Right renal pelvis (tissue), 4 donors: ENCODE data around the gene SIRPA. TPM values are rescaled to one million over a fixed set of nuclear protein-coding genes. Genes with fewer than 3 reads are reported as not detected.

ENCODE experiments used
- DNase-seq, 4 donors: peaks; one replicate each; pipeline ENCODE4 v3.0.0-alpha.2; 2013; ENCODE audit warnings: low read depth in 4 of 4, low spot score in 3 of 4, missing footprints in 1 of 4
- polyA plus RNA-seq, 4 donors: library from polyadenylated mRNA; unstranded; fragments of 120-200 nt; gene quantifications; one replicate each; pipeline ENCODE4 v1.2.1, GENCODE V29; 2013; ENCODE audit not compliant: insufficient read length in 4 of 4

The SIRPA gene
- polyA plus RNA-seq, 4 donors: 29.0 to 32.5 (median 29.9) TPM

- no peak for DNase-seq
Measured at GRCh38 chr20:1928782-1929181, 33.6 kb downstream of the SIRPA start.

- DNase-seq: no peak
Measured at GRCh38 chr20:1929460-1929859, 34.3 kb downstream of the SIRPA start.

DNA sequence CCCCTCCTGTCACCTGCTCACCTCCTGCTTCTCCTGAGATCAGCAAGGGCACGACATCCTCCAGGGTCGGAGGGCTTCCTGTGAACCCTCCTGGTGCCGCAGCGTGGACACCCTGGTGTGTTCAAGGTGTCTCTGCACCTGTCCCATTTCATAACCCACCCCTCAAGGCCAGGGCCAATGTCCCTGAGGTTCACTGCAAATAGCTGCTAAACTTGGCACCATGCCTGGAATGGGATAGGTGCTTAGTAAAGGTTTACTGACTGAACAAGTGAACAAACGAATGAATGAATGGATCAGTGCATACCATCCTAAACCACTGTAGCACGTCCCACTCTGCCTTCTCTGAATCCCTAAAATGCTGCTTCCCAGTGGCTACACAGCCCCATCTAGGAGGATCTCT is 35.0 kb downstream of the SIRPA start:
- DNase-seq: no peak

- no peak for DNase-seq
Measured at GRCh38 chr20:1931830-1932229, 36.6 kb downstream of the SIRPA start.

GRCh38 chr20:1932971-1933370 is 37.8 kb downstream of the SIRPA start:
- DNase-seq: no peak

GRCh38 chr20:1933465-1933870 is 38.3 kb downstream of the SIRPA start:
- DNase-seq: no peak

- no peak for DNase-seq
Measured at GRCh38 chr20:1934156-1934555, 38.9 kb downstream of the SIRPA start.

DNA sequence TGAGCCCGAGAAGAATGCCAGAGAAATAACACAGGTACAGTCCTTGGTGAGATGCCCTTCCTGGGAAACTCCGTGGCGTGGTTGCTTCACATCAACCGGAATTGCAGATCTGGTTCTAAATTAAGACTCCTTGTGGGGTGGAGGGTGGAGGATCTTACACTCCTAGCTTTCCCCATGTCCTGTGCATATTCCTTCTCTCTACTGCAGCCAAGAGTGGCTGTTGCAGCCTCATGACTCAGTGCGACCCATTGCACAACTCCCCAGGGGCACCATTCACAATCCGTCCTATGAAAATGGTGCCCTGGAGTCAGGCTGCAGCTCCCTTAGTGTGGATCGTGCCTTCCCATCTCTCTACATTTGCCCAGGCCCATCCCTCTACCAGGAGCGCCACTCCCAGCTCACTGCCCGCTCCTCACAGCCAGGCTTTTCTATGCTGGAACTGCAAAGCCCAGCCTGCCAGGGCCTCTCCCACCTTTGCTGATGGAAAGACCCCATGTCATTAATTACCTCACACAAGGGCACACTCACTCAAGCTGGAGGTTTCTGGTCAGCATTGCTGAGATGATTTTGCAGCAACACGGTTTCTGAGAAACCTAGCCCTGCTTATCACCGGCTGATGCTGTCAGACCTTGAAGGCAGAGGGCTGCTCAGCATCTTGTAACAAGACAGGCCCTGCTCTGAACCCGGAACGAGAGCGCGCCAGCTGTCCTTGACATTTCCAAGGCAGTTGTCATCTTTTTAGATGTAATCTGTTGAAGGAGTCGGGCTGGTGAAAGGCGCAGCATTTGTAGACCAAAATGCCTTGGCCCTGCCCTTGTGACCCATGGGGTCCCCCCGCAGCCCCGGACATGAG is 39.7 kb downstream of the SIRPA start:
- no peak for DNase-seq

DNA sequence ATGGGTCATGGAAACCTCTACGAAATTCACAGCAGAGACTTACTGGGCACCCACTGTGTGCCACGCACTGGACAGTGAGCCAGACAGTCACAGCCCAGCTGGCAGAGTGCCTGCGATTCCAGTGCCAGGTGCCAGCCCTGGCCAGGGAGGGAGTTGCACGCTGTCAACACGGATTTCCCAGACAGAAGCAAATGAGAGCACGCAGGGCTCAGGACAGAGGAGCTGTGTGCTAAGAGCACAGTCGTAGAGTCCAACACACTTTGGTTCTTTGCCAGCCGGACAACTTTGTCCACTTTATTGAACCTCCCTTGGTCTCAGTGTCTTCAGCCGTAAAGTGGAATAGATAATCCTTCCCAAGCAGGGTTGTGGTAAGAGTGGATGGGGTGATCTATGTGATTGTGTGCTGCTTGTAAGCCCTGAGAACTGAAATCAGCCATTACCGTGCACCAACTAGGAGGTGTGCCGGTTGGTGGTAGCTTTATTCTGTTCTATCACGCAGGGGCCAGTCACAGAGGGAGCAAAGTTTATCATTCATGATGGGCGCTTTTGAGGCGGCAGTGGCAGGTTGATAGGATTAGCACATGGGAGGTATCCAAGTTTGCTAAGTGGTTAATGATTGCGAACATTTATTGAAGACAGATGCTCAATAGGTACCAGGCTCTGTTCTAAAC is 40.6 kb downstream of the SIRPA start:
- DNase-seq: no peak

- no peak for DNase-seq
Measured at GRCh38 chr20:1937316-1937976, 42.2 kb downstream of the SIRPA start.

DNA sequence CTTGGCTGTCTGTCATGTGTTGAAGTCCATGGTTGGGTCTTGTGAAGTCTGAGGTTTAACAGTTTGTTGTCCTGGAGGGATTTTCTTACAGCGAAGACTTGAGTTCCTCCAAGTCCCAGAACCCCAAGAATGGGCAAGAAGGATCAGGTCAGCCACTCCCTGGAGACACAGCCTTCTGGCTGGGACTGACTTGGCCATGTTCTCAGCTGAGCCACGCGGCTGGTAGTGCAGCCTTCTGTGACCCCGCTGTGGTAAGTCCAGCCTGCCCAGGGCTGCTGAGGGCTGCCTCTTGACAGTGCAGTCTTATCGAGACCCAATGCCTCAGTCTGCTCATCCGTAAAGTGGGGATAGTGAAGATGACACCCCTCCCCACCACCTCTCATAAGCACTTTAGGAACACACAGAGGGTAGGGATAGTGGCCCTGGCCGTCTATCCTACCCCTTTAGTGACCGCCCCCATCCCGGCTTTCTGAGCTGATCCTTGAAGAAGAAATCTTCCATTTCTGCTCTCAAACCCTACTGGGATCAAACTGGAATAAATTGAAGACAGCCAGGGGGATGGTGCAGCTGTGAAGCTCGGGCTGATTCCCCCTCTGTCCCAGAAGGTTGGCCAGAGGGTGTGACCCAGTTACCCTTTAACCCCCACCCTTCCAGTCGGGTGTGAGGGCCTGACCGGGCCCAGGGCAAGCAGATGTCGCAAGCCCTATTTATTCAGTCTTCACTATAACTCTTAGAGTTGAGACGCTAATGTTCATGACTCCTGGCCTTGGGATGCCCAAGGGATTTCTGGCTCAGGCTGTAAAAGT is 43.5 kb downstream of the SIRPA start:
- DNase-seq: no peak

DNA sequence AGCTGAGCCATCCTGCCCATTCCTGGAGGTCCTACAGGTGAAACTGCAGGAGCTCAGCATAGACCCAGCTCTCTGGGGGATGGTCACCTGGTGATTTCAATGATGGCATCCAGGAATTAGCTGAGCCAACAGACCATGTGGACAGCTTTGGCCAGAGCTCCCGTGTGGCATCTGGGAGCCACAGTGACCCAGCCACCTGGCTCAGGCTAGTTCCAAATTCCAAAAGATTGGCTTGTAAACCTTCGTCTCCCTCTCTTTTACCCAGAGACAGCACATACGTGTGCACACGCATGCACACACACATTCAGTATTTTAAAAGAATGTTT is 44.0 kb downstream of the SIRPA start:
- no peak for DNase-seq

DNA sequence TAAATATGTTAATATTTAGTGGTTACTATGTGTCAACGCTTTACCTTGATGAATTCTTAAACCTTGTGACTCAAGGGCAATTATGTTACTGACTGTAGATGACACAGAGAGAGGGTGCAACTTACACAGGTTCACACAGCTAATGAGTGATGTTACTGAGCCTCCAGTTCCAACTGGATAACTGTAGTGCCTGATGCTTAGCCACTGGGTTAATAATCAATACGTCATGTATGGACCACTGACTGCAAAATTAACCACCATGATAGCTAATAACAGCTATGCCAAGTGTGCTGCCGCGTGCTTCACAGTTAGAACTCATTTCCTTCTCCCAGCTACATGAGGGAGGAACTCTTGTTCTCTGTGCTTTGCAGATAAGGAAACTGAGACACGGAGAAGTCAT is 45.4 kb downstream of the SIRPA start:
- DNase-seq: no peak

DNA sequence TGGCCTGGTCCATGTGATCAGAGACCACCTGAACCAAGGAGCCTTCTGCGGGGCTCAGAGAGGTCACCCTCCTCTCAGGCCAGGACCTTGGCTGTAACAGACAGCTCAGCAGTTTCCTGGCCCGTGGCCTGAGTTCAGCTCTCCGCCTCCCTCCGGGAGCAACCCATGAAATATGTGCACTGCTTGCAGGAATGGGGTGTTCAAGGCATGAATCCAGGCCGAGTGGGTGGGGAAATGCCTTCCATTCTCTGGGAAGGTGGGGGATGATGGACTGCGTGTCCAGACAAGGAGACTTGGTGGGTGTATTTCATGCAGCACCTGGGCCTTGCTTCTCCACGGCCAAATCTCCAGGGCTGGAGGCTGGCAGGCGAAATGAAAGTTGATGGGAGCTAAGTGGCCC is 46.0 kb downstream of the SIRPA start:
- no peak for DNase-seq

DNA sequence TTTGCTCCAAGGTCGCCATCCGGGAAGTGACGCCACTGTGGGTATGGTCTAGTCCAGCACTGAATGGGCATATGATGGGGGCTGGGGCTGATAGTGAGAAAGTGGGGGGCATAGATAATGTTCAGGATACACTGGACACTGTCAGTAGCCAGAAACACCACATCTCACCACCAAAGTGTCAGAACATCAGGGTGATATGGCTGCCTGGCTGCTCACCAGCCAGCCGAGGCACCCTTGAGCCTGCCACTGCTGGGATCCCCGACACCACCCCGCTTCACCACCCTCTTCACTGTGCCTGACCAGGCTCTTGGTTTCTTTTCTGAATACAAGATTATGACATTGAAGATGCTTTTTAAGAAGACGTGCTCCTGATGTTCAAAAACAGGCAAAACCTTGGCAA is 46.9 kb downstream of the SIRPA start:
- DNase-seq: no peak

DNA sequence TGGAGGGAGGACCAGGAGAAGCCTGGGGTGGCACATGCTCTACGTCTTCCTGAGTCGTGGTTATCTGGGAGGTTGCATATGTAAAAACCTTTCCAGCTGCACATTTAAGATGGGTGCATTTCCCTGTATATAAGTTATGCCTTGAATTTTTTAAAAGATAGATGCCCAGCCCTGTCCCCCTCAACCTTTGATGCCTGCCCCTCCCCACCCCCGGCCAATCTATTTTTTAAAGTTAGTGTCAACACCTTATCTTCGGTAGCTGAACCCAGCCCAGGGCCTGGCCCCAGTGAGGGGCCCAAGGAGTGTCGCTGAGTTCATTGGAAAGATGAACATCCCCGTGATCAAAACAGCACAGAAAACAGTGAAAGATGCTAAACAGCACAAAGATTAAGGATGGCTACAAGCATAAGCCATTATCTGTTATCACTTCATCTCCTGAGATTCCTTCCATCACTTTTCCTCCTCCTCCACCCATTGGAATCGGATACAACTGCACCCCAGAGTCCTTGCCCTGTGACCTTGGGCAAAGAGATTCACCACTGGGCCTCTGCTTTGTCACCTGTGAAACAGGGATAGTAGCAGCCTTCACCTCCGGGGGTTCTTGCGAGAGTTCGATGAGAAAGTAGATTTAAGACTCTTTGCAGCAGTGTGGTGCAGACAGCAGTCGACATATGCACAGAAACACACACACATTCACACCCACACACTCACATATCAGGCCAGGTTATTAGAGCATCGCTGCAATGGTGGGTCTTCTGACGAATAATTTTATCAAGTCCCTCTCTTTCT is 47.5 kb downstream of the SIRPA start:
- no peak for DNase-seq

GRCh38 chr20:1943275-1944002 is 48.2 kb downstream of the SIRPA start:
- DNase-seq: no peak

GRCh38 chr20:1944345-1945091 is 49.3 kb downstream of the SIRPA start:
- no peak for DNase-seq

GRCh38 chr20:1945134-1945618 is 50.0 kb downstream of the SIRPA start:
- DNase-seq: no peak
